ENCODE data around the gene GFOD1.

The GFOD1 gene

GRCh38 chr6:13308332-13308731 lies 179.1 kb downstream of the GFOD1 start:
- peaks cover 22% of the 10 kb centered on the region for H3K36me3 Mint-ChIP-seq (ENCODE audit: low read depth)
- no peaks in the 10 kb centered on the region for H3K9me3 Mint-ChIP-seq
- H3K4me1 Mint-ChIP-seq (ENCODE audit: low read depth) = peaks cover 33% of the 10 kb centered on the region
- peaks cover 4% of the 10 kb centered on the region for H3K27me3 Mint-ChIP-seq
- intact Hi-C loops (cut with micrococcal nuclease) = no loop called here
- H3K27ac Mint-ChIP-seq = peak overlapping the region; percentile 75
- no peak overlapping the region for H3K4me3 Mint-ChIP-seq
